Fibroblast of the aortic adventitia (primary cell): Measurements from ENCODE around the gene PRAMEF25. TPM values are rescaled to one million over a fixed set of nuclear protein-coding genes. Genes with fewer than 3 reads are reported as not detected.
"Not testable (repeated sequence)": the region's sequence is repeated elsewhere in the genome, so short reads cannot be mapped to it uniquely, and the experiment has no call there.

Source experiments
- DNase-seq: peaks from one replicate; pipeline ENCODE4 v3.0.0-alpha.2; 2010; ENCODE audit warnings: low read depth
- H3K4me3 ChIP-seq: 2 replicates; pipeline ENCODE4 v1.5.1; 2011; ENCODE audit warnings: low read depth, mild to moderate bottlenecking, control low read depth, low read length, moderate library complexity
- total RNA-seq: library from RNA; depleted of rRNA; stranded (reverse); fragments of >200 nt; gene quantifications from 2 replicates; pipeline ENCODE4 v1.2.3, GENCODE V29; 2012; ENCODE audit warnings: low replicate concordance

The PRAMEF25 gene
- total RNA-seq, result not detected in 2 replicates

GRCh38 chr1:13070474-13070873 is at the start of gene PRAMEF25:
TSS of gene PRAMEF25 (plus strand) at chr1:13070774. CDS start at chr1:13073694, 2,920 bp downstream.
- H3K4me3 ChIP-seq, DNase-seq: not testable (repeated sequence)

- not testable (repeated sequence) for DNase-seq
Measured at GRCh38 chr1:13056475-13056874, 14.1 kb upstream of the PRAMEF25 start, which contains the start of gene PRAMEF27. TSS of gene PRAMEF27 (minus strand) at chr1:13056575. CDS start at chr1:13053659, 2,916 bp downstream.

GRCh38 chr1:13116754-13117153 is 46.2 kb downstream of the PRAMEF25 start, which contains the start of gene HNRNPCL2:
TSS of gene HNRNPCL2 (minus strand) at chr1:13116854. CDS start at chr1:13116400, 454 bp downstream.
- H3K4me3 ChIP-seq, DNase-seq: not testable (repeated sequence)

More at GRCh38 chr1:13056475-13056874, 14.1 kb upstream of the PRAMEF25 start, which contains the start of gene PRAMEF27:
- not testable (repeated sequence) for H3K4me3 ChIP-seq

Other genes with a start within 250 kb of the PRAMEF25 start
- not detected in 2 replicates for gene PRAMEF11, start 239.4 kb upstream of the PRAMEF25 start, total RNA-seq
- gene HNRNPCL1, start 222.1 kb upstream of the PRAMEF25 start, total RNA-seq, result not detected in 2 replicates
- not detected in 2 replicates for gene PRAMEF2, start 213.7 kb upstream of the PRAMEF25 start, total RNA-seq
- gene PRAMEF4, start 184.6 kb upstream of the PRAMEF25 start, total RNA-seq, result not detected in 2 replicates
- gene PRAMEF10, start 172.5 kb upstream of the PRAMEF25 start, total RNA-seq, result not detected in 2 replicates
- not detected in 2 replicates for gene PRAMEF7, start 154.2 kb upstream of the PRAMEF25 start, total RNA-seq
- not detected in 2 replicates for gene PRAMEF6, start 123.2 kb upstream of the PRAMEF25 start, total RNA-seq
- gene PRAMEF27, start 14.2 kb upstream of the PRAMEF25 start, total RNA-seq, result not detected in 2 replicates
- not detected in 2 replicates for gene HNRNPCL3, start 10.0 kb upstream of the PRAMEF25 start, total RNA-seq
- not detected in 2 replicates for gene HNRNPCL2, start 46.1 kb downstream of the PRAMEF25 start, total RNA-seq
- gene PRAMEF26, start 85.2 kb downstream of the PRAMEF25 start, total RNA-seq, result not detected in 2 replicates
- gene HNRNPCL4, start 94.9 kb downstream of the PRAMEF25 start, total RNA-seq, result not detected in 2 replicates
- not detected in 2 replicates for gene PRAMEF9, start 101.1 kb downstream of the PRAMEF25 start, total RNA-seq
- not detected in 2 replicates for gene PRAMEF13, start 130.6 kb downstream of the PRAMEF25 start, total RNA-seq
- not detected in 2 replicates for gene PRAMEF18, start 155.4 kb downstream of the PRAMEF25 start, total RNA-seq
- not detected in 2 replicates for gene PRAMEF5, start 183.4 kb downstream of the PRAMEF25 start, total RNA-seq
- not detected in 2 replicates for gene PRAMEF8, start 214.4 kb downstream of the PRAMEF25 start, total RNA-seq
- gene PRAMEF33, start 232.8 kb downstream of the PRAMEF25 start, total RNA-seq, result not detected in 2 replicates
- gene PRAMEF15, start 244.8 kb downstream of the PRAMEF25 start, total RNA-seq, result not detected in 2 replicates